Activated CD4-positive, alpha-beta memory T cell treated with anti-CD3 and anti-CD28 coated beads for 36 hours (primary cell): ENCODE measurements around the gene FAM53A. TPM values are rescaled to one million over a fixed set of nuclear protein-coding genes. Genes with fewer than 3 reads are reported as not detected.

Source experiments
- CTCF ChIA-PET: fragments of 350-600 bp; sonication (Branson Sonifier 250); formaldehyde crosslinking; loops from one replicate; lab custom pipeline; 2021; ENCODE audit warnings: antibody characterized with exemption, inconsistent platforms; lab: Charles Lee
- POLR2A ChIA-PET: fragments of 350-600 bp; sonication (Branson Sonifier 250); formaldehyde crosslinking; loops from one replicate; lab custom pipeline; 2021; ENCODE audit warnings: antibody characterized with exemption; lab: Charles Lee
- DNase-seq: peaks from one replicate; pipeline ENCODE4 v3.0.0-alpha.2; 2020
- H3K27ac Mint-ChIP-seq: one replicate; pipeline ENCODE4 v1.8.0; 2021; ENCODE audit warnings: mixed read lengths
- H3K27me3 Mint-ChIP-seq: one replicate; pipeline ENCODE4 v1.8.0; 2021; ENCODE audit warnings: mixed read lengths
- H3K36me3 Mint-ChIP-seq: one replicate; pipeline ENCODE4 v1.8.0; 2021; ENCODE audit warnings: mixed read lengths
- H3K4me1 Mint-ChIP-seq: one replicate; pipeline ENCODE4 v1.8.0; 2021; ENCODE audit warnings: low read depth, mixed read lengths
- H3K4me3 Mint-ChIP-seq: one replicate; pipeline ENCODE4 v1.8.0; 2021; ENCODE audit warnings: mild to moderate bottlenecking, mixed read lengths
- H3K9me3 Mint-ChIP-seq: one replicate; pipeline ENCODE4 v1.8.0; 2021; ENCODE audit warnings: mixed read lengths
- intact Hi-C: fragments of 100-400 bp; cut with micrococcal nuclease; formaldehyde crosslinking; loops from one replicate; pipeline ENCODE4 v1.15.1; 2023
- total RNA-seq, 2 experiments: library from RNA; stranded (reverse); gene quantifications; one replicate each; pipeline ENCODE4 v1.2.3, GENCODE V29; 2021

Gene FAM53A
- total RNA-seq, 2 experiments from 2014 or later, result 1.3 to 1.4 TPM

GRCh38 chr4:1601533-1601835 lies 82.6 kb downstream of the FAM53A start:
- no peaks in the 10 kb centered on the region for H3K36me3 Mint-ChIP-seq
- H3K27me3 Mint-ChIP-seq, result no peaks in the 10 kb centered on the region
- CTCF ChIA-PET, result no interaction called here
- intact Hi-C loops, result no loop called here
- POLR2A ChIA-PET, result no interaction called here
- H3K4me1 Mint-ChIP-seq, result peaks cover 16% of the 10 kb centered on the region
- H3K4me3 Mint-ChIP-seq, result no peak overlapping the region
- no peaks in the 10 kb centered on the region for H3K9me3 Mint-ChIP-seq
- DNase-seq, result no peak
- H3K27ac Mint-ChIP-seq, result no peak overlapping the region

GRCh38 chr4:1600811-1601532 lies 83.1 kb downstream of the FAM53A start:
- POLR2A ChIA-PET, result no interaction called here
- Mint-ChIP-seq H3K4me3 (no peak overlapping the region), H3K27me3 (no peaks in the 10 kb centered on the region), H3K4me1 (peaks cover 12% of the 10 kb centered on the region), H3K27ac (no peak overlapping the region), H3K9me3 (no peaks in the 10 kb centered on the region), H3K36me3 (no peaks in the 10 kb centered on the region)
- no peak for DNase-seq
- CTCF ChIA-PET, result no interaction called here
- intact Hi-C loops, result no loop called here

- DNase-seq, result no peak
- ChIA-PET POLR2A (no interaction called here), CTCF (no interaction called here)
- Mint-ChIP-seq H3K27me3 (no peaks in the 10 kb centered on the region), H3K4me1 (peaks cover 8% of the 10 kb centered on the region), H3K9me3 (no peaks in the 10 kb centered on the region), H3K4me3 (no peak overlapping the region), H3K27ac (no peak overlapping the region), H3K36me3 (no peaks in the 10 kb centered on the region)
- intact Hi-C loops, result no loop called here
Observed at GRCh38 chr4:1600211-1600780, 83.8 kb downstream of the FAM53A start.

GRCh38 chr4:1599491-1600210 lies 84.5 kb downstream of the FAM53A start:
- Mint-ChIP-seq H3K4me3 (no peak overlapping the region), H3K4me1 (peaks cover 2% of the 10 kb centered on the region), H3K27ac (no peak overlapping the region), H3K27me3 (no peaks in the 10 kb centered on the region), H3K9me3 (no peaks in the 10 kb centered on the region), H3K36me3 (no peaks in the 10 kb centered on the region)
- CTCF ChIA-PET, result no interaction called here
- intact Hi-C loops, result no loop called here
- DNase-seq, result no peak
- POLR2A ChIA-PET, result no interaction called here

GRCh38 chr4:1599026-1599481 lies 85.1 kb downstream of the FAM53A start:
- Mint-ChIP-seq H3K27ac (no peak overlapping the region), H3K9me3 (no peaks in the 10 kb centered on the region), H3K36me3 (no peaks in the 10 kb centered on the region), H3K4me3 (no peak overlapping the region), H3K27me3 (no peaks in the 10 kb centered on the region), H3K4me1 (no peaks in the 10 kb centered on the region)
- POLR2A ChIA-PET, result no interaction called here
- intact Hi-C loops, result no loop called here
- DNase-seq, result no peak
- CTCF ChIA-PET, result no interaction called here

- Mint-ChIP-seq H3K27me3 (peaks cover 3% of the 10 kb centered on the region), H3K27ac (no peak overlapping the region), H3K9me3 (no peaks in the 10 kb centered on the region), H3K4me3 (no peak overlapping the region), H3K4me1 (no peaks in the 10 kb centered on the region), H3K36me3 (no peaks in the 10 kb centered on the region)
- intact Hi-C loops, result no loop called here
- DNase-seq, result no peak
- CTCF ChIA-PET, result no interaction called here
- POLR2A ChIA-PET, result no interaction called here
Observed at GRCh38 chr4:1598206-1599025, 85.7 kb downstream of the FAM53A start.

- ChIA-PET POLR2A (no interaction called here), CTCF (no interaction called here)
- no peaks in the 10 kb centered on the region for H3K36me3 Mint-ChIP-seq
- no peaks in the 10 kb centered on the region for H3K4me1 Mint-ChIP-seq
- no peak overlapping the region for H3K4me3 Mint-ChIP-seq
- H3K27ac Mint-ChIP-seq, result no peak overlapping the region
- peaks cover 3% of the 10 kb centered on the region for H3K27me3 Mint-ChIP-seq
- no peak for DNase-seq
- H3K9me3 Mint-ChIP-seq, result no peaks in the 10 kb centered on the region
- intact Hi-C loops, result no loop called here
Observed at GRCh38 chr4:1597021-1597931, 86.8 kb downstream of the FAM53A start.

- no peaks in the 10 kb centered on the region for H3K4me1 Mint-ChIP-seq
- H3K27me3 Mint-ChIP-seq, result peaks cover 3% of the 10 kb centered on the region
- H3K36me3 Mint-ChIP-seq, result no peaks in the 10 kb centered on the region
- no peaks in the 10 kb centered on the region for H3K9me3 Mint-ChIP-seq
- no peak overlapping the region for H3K27ac Mint-ChIP-seq
- CTCF ChIA-PET, result no interaction called here
- POLR2A ChIA-PET, result no interaction called here
- intact Hi-C loops, result no loop called here
- DNase-seq, result no peak
- H3K4me3 Mint-ChIP-seq, result no peak overlapping the region
Observed at GRCh38 chr4:1596393-1596792, 87.7 kb downstream of the FAM53A start.

GRCh38 chr4:1595789-1596325 lies 88.3 kb downstream of the FAM53A start:
- no peaks in the 10 kb centered on the region for H3K4me1 Mint-ChIP-seq
- DNase-seq, result no peak
- ChIA-PET POLR2A (no interaction called here), CTCF (no interaction called here)
- H3K36me3 Mint-ChIP-seq, result peaks cover 2% of the 10 kb centered on the region
- no peak overlapping the region for H3K27ac Mint-ChIP-seq
- peaks cover 5% of the 10 kb centered on the region for H3K9me3 Mint-ChIP-seq
- intact Hi-C loops, result no loop called here
- H3K4me3 Mint-ChIP-seq, result no peak overlapping the region
- H3K27me3 Mint-ChIP-seq, result peaks cover 4% of the 10 kb centered on the region

GRCh38 chr4:1594871-1595788 lies 89.0 kb downstream of the FAM53A start:
- no peak for DNase-seq
- Mint-ChIP-seq H3K4me1 (no peaks in the 10 kb centered on the region), H3K4me3 (no peak overlapping the region), H3K27ac (no peak overlapping the region), H3K9me3 (peaks cover 9% of the 10 kb centered on the region), H3K27me3 (peaks cover 8% of the 10 kb centered on the region), H3K36me3 (peaks cover 6% of the 10 kb centered on the region)
- intact Hi-C loops, result no loop called here
- POLR2A ChIA-PET, result no interaction called here
- CTCF ChIA-PET, result no interaction called here
